ENCODE results near the gene FAM20A.

DNA sequence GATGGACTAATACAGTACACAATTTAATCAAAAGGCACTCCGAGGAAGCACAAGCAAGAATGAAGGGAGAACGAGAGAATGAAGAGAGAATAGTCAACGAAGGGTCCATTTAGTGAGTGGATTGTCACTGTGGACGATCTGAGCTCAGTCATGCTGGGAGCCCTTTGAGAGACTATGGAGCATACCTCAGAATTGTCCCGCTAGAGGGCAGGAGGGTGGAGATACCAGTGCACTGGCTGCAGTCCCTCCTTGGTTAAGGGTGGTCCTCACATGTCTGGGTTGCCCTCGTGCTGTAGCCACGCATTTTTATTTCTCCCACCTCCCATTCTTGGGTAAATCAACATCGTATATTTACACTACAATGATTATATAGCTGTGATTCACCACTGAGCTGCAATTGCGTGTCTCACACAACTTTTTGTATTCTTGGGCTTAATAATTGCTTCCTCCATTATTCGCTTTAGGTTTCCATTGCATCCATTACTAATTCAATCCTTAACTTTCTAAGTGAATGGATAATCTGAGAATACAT, 33.2 kb upstream of the FAM20A start:
- TF ChIP-seq YY1 (IDR thresholded peaks at IDR 0.05; ENCODE audit: insufficient read depth, insufficient read length) (no peak), SUZ12 (IDR thresholded peaks at IDR 0.05; ENCODE audit: extremely low read depth, insufficient read depth, insufficient read length) (no peak), ZNF274 (IDR thresholded peaks at IDR 0.05; ENCODE audit: low read depth, low read length) (no peak)

All from NT2/D1 (cell line).